Kasumi-1 (cell line): Measurements from ENCODE around the gene SGCA.

Source experiments
- DNase-seq, 2 experiments: peaks; one replicate each; lab custom pipeline; 2025; lab: John Stamatoyannopoulos, UW

The SGCA gene

DNA sequence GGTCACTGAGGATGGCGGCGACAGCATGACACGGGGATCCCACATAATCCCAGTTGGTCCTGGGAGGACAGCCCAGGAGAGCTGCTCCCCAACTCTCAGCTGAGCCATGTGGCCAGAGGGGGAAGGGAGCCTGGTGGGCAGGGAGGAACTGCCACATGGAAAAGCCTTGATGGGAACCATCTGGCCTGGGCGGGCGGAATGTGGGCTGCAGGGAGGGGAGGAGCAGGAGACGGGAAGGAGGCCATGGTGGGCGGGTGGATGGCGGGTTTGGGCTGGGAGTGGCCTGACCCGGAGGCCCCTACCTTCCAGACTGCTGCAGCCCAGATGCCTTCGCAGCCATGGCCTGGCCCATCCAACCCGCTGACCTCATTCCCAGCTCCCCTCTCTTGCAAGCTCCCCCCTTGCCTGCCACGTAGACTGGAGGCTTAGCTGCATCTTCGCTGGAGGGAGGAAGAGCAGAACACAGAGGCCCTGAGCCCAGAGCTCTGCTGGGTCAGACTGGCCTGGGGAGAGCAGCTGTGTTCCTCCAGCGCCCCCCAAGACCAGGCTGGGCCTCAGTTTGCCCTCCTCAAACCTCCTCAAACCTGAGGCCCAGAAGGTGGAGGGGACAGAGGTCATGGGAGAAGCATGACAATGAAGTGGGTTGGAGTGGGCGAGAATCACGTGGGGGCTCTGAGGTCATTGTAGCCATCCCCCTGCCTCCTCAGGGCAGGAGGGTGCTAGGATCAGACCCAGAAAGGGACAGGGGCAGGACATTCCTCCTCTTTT, 43.9 kb downstream of the SGCA start:
- no peak for DNase-seq

DNA sequence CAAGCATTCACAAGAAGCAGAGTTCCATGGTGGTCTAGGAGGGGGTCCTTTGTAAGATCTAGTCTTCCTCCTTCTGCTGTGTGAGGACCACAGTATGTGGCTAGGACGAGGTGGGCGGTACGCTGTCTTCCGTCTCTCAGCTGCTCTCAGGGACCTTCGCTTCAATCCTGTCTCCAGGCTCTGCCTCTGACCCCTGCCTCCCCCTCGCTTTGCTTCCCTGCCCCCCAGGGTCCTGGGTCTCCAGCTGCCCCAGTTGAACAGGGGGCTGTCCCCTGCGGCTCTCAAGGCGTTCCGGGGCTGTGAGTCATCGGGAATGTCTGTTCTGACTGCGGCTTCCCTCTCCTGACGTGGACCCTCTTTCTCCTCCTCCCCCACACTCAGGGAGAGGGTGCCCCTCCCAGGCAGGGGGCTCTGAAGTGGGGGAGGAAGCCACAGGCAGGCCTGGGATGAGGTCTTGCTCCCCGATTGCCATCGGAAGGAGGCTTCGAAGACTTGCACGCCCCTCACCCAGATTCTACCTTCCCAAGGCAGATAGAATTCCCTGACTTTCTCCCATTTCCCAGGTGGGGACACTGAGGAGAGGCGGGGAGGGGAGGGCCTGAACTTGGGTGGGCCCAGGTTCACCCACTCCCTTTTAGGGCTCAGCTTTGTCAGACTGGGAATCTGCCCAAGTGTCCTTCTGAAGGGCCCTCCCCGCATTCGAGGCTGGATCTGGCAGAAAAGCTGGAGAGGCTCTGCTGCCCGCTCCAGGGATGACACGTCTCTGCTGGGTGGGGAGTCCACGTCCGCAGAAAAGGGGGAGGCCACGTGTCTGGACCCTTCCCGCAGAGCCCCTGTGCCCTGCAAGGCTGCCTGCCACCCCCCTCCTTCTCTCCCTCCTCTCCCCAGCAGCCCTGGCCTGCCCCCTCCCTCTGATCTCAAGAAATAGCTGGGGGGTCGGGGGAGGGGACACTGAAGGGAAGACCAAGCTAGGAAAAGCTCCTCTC, 44.7 kb downstream of the SGCA start:
- DNase-seq = peak in 1 of 2 experiments; percentile 12

DNA sequence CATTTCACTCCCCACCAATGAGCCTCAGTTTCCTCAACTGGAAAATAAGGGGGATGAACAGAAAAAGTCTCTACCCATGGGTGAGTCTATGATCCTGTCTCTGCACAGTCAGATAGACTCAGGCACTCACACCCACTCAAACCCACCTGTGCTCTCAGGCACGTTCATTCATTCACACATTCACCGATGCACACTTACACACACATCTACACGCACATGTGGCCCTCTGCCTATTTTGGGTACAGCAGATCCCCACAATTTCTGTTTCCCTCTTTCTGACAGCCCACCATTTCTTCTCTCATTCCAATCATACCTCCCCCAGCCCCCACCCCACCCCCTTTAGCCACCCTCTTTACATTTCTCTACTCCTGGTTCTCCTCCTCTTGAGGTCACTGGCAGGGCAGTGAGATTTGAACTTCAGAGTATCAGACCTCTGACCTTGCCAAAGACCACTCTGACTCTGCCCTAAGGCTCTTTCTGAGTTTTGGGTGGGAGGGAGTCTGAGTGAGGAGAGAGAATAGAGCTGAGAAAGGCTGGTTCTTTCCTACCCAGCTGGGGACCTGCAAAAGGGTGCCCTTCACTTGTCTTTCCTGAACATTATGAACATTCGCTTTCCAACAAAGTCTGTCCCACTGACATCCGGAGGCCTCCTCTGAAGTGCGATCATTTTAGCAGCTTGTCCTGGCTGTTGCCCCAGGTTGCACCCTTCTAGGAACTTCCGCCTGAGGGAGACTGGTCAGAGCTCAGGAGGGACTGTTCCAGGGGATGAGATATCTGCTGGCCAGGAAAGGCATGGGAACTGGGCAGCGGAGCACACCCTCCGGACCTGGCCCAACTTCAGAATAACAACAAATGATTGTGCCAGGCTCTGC, 45.7 kb downstream of the SGCA start:
- no peak for DNase-seq

DNA sequence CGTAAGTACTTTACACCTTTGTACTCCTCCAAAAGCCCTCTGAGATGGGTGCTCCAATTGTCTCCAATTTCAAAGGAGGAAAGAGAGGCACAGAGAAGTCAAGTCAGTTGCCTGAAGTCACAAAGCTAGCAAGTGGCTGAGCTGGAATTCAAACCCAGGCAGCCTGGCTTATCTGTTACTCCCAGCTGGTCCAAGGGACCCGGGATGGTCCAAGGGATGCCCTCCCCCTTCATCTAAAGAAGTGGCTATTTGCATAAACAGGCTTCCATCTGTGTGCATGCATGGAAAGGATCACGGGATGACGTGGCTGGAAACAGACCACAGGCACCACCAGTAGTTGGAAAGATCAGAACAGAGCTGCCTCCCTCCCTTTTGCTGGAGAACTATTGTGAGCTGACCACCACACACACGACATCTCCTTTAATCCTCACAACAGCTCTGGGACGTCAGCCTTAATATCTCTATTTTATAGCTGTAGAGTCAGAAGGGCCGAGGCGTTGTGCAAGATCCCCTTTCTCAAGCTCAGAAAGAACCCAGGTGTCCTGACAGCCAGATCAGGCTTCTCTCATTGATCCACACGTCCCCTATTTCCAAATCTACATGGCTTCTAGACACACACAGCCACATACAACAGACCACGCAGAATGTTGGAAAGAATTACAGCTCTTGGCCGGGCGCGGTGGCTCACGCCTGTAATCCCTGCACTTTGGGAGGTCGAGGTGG, 46.5 kb downstream of the SGCA start:
- DNase-seq = no peak

DNA sequence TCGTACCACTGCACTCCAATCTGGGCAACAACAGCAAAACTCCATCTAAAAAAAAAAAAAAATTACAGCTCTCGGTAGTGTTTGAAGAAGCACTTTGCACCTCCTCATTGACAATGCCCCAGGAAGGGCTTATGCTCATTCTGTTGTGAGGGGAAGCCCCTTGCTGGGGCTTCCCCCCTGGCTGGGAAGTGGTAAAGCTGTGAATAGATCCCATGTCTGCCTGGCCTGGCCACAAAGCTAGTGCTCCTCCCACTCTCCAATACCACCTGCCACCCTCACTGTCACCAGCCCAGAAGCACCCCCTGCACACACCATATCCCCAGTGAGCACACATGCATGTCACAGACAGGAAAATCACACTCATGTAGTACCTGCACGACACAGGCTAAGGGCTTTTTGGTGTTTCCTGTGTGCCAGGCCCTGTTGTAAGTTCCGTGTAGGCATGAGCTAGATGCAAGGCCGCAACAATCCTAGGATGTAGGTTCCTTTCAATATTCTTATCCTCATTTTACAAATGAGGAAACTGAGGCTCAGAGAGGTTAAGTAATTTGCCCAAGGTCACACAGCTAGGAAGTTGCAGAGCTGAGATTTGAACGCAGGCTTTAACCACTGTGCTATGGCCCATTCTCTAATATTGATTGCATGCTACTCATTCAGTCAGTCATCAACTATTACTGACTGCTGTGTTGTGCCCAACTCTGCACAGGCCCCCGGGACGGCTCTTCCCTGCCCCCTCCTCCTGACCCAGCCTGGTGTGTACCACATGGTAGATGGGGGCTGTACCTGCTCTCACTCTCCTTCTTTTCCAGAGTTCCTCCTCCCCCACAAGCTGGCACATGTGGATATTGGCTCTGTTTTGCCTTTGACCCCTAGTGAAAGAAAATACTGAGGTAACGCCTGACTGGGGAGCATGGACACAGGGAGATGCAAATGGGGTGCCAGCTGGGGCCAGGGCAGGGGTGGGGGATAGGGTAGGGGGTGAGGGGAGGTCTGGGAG, 47.5 kb downstream of the SGCA start:
- DNase-seq = peak; percentile 76 to 80

DNA sequence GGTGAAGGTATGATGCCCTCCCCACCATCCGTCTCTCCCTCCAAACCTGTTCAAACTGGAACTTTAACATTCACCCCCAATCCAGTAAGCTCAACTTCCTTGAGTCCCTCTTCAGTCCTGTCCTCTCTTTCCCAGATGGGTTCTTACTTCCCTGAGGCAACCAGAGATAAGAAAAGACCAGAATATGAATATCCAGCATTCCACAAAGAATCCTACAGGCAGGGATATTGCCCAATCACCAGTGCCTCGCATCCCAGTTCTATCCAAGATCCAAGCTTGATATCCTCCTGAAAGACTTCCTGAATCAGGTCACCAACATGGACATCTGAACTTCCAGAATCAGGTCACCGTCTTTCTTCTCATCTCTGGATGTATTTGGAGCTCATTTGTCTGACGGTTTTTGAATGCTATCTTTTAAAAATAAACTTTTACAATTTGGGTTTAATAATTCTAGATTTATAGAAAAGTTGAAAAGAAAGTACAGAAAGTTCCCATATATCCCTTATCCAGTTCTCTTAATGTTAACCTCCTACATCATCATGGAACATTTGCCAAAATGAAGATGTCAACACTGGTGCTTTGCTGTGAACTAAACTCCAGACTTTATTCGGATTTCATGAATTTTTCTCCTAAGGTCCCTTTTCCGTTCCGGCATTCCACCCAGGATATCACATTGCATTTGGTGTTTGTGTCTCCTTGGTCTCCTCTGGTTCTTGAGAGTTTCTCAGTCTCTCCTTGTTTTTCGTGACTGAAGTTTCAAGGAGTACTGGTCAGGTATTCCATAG, 49.4 kb downstream of the SGCA start:
- no peak for DNase-seq

DNA sequence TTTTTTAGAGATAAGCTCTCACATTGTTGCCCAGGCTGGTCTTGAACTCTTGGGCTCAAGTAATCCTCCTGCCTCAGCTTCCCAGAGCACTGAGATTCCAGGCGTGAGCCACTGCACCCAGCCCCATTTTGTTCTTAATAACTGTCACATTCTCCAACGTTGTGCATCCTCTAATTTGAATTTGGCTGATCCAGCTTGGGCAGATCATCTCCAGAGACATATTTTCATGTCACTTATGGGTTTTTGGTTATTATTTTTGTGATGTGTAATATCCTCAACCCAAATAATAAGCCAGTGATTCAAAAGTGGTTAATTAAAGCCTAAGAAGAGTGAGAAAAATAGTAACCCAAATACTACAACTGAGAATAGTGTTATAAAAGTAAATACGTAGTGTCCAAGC, 51.8 kb downstream of the SGCA start:
- no peak for DNase-seq

DNA sequence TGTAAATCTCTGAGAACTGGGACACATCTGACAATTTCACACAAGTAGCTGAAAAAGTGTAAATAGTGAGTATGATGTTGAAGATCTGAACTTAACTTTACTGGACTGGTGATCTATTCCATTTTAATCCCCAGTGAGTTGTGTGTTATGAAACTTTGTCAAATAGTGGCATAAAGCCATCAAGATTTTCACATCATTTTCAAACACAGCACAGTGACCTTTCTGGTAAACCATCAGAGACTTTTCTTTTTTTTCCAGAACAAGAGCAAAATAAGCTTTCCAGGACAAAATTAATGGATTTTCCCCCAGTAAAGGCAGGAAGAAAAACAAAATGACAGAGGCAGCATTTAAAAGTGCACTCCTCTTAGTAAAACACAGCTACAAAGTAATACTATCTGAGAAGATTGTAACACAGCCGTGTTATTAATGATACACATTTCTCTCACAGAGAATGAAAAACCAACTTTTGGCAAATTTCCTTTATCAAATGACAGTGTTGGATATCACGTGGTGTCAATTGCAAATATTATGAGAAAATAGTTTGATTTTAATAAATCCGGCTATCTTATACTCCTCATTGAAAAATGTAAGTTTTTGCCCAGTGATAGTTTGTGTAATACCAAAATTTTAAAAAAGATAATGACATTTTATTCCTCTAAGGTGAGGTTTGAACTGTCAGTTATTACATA, 52.4 kb downstream of the SGCA start:
- DNase-seq = no peak

DNA sequence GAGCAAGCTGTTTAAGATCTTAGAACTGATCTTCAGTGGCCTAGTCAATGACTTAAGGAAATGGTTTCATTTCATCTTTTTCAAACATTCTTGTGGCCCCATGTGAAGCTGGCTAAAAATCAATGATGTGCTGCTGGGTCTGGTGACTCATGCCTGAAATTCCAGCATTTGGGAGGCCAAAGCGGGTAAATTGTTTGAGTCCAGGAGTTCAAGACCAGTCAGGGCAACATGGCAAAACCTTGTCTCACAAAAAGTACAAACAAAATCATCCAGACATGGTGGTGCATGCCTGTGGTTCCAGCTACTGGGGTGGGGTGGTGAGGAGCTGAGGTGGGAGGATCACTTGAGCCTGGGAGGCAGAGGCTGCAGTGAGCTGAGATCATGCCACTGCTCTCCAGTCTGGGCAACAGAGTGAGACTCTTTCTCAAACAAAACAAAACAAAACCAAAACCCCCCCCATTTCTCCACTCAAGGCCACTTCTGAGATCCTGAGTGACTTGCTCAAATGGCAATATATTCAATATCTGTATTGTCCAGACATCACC, 53.0 kb downstream of the SGCA start:
- DNase-seq = no peak

DNA sequence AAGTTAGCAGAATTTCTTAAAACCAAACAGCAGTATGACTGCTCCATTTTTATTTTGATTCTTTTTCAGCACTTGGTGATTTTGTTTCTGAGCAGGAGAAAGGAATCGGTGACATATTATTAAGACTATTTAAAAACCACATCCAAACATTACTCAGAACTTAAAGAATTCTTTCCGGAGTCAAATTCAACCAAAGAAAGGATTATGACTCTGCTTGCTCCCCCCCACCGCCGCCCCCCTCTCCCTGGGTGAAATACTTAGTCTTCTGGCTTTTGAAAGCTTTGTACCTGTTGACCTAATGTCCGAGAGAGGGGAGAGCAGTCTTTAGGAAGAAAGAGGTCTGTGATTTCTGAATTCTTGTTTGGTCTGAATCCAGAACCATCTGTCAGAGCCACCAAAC, 53.5 kb downstream of the SGCA start:
- no peak for DNase-seq

DNA sequence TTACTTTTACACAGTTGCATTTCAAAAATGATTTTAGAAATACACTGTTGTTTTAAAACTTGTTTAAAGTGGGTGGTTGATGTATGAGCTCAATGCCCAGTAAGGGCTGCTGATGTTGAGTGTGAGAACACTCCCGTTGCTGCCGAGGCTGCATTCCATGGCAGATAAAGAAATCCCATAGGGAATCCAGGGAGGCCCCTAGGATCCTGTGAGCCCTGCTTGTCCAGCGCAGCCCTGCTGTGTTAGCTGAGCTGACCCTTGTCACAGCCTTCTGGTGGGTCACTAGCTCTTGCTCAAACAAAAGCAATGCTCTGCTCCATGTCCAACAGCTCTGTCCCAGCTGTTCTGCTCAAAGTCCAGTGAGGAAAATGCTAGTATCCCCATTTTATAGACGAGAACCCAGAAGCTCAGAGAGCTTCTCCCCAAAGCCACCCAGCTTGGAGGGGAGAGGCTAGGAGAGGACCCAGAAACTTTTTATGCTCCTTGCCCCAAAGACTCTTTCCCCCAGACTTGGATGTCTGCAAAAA, 54.2 kb downstream of the SGCA start:
- no peak for DNase-seq

DNA sequence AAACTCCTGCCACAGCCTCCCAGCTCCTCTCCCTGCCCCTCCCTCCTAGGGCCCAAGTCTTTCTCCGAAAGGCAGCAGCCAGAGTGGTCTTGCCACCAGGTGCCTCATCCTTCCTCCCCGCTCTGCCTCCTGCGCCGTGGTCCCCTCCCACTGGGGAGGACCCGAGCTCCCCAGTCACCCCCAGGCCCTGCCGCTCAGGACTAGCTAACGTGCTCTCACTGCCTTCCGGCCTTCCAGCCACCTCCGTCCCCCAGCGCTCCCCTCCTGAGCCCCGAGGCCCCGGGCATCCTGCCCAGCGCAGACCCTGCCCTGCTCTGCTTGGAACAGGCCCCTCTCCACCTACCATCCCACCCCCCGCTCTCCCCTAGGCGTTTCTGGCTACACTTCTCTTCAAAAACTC, 55.0 kb downstream of the SGCA start:
- DNase-seq = no peak

DNA sequence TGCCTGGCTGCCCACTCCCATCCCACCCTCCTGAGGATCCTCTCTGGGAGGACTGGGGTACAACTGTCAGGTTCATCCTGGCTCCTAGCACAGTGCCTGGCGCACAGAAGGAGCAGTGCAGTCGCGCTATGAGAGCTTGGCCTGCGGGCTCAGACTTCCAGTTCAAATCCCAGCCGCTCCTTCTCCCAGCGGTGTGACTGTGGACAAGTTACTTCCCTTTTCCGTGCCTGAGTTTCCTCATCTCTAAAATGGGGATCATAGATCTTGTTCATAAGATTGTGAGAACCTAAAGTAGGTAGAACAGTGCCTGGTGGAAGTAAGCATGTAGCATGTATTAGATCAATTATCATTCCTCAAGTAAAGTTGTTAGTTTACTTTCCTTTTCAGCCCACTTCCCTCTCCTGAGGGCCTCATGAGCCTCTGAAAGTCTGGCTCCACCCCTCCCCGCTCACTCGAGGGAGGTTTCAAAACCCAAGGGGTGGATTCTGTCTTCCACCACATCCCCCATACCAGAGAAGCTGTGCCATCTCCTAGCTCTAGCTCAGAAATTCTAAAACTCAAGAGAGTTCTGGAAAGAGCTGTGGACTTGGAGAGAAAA, 55.6 kb downstream of the SGCA start:
- DNase-seq = peak; percentile 36 to 66

DNA sequence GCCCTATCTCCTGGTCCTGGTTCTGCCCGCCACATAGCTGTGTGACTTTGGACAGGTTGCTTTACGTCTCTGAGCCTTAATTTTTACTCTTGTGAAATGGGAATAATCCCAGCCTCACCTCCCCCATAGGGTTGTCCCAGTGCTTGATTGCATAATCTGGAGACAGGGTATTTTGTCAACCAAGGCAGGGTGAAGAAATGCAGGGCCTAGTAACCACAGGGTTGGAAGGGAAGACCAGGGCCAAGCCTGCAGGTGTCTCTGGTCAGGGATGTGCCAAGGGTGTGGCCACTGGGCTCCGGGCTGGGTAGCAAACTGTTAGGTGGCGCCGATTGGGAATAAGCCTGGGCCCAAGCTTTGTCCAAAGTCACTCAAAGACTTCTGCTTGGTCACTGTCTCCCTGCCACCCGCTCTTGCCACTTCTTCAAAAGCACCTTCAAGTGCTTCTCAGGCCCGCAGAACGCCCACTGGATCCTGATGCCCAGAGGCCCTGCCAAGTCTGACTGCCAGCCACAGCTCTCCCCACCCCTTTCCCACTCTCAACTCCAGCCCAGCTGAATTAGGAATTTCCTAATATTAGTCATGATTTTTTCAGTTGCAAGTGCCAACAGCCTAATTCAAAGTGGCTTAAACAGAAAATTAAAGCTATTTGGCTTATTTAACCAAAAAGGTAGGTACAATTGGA, 56.2 kb downstream of the SGCA start:
- DNase-seq = no peak

DNA sequence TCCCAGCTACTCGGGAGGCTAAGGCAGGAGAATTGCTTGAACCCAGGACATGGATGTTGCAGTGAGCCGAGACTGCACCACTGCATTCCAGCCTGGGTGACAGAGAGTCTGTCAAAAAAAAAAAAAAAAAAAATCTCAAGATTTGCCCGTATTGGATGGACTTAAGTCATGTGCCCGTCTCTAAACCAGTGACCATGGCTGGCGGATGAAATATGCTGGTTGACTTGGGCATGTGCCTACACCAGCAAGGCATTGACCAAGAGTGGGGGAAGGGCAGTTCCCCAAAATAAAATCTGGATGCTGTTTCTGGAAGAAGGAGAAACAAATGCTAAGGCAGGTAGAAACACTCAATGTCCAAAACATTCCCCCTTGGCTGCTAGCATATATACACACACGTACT, 57.1 kb downstream of the SGCA start:
- no peak for DNase-seq
